NCI-H524 (cell line): ENCODE data around the gene CAPNS2.
A peak's percentile ranks its signal among the peaks of the same experiment; 100 is the strongest.
"Not testable (repeated sequence)": the region's sequence is repeated elsewhere in the genome, so short reads cannot be mapped to it uniquely, and the experiment has no call there.

Source experiments
- DNase-seq, 2 experiments: peaks; one replicate each; lab custom pipeline; 2025; lab: John Stamatoyannopoulos, UW

Gene CAPNS2

GRCh38 chr16:55568207-55568606 lies 1.7 kb downstream of the CAPNS2 start:
- DNase-seq = no peak

GRCh38 chr16:55569025-55569424 lies 2.5 kb downstream of the CAPNS2 start:
- no peak for DNase-seq

DNA sequence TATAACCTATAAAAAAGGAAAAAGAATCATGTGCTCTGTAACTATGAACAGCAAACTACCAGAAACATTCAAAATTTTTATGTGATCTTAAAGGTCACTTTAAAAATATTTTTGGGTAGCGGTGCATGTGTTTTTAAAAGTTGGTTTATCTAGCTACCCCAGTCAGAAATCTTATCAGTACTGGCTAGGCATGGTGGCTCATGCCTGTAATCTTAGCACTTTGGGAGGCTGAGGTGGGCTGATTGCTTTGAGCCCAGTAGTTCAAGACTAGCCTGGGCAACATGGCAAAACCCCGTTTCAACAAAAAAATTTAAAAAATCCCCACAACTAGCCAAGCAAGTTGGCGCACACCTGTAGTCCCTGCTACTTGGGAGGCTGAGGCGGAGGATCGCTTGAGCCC lies 3.7 kb downstream of the CAPNS2 start:
- DNase-seq = no peak

- no peak for DNase-seq
Measured at GRCh38 chr16:55571191-55571897, 4.9 kb downstream of the CAPNS2 start.

DNA sequence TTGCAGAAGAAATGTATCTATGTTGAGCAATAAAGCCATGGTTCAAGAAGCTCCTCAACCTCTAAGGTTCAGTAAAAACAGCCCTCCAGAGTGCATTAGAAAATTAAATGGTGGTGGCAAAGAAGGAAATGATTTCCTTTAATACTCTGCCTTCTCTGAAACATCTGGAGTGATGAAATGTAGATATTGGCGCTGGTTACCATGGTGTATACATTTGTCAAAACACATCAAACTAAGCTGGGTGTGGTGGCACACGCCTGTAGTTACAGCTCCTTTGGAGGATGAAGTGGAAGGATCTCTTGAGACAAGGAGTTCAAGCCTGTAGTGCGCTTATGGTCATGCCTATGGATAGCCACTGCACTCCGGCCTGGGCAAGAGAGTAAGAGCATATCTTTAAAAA lies 6.0 kb downstream of the CAPNS2 start:
- no peak for DNase-seq

- no peak for DNase-seq
Measured at GRCh38 chr16:55574811-55575210, 8.3 kb downstream of the CAPNS2 start.

GRCh38 chr16:55575496-55575895 lies 9.0 kb downstream of the CAPNS2 start:
- DNase-seq = no peak

GRCh38 chr16:55576384-55576783 lies 9.9 kb downstream of the CAPNS2 start:
- no peak for DNase-seq

- no peak for DNase-seq
Measured at GRCh38 chr16:55577887-55578286, 11.4 kb downstream of the CAPNS2 start.

DNA sequence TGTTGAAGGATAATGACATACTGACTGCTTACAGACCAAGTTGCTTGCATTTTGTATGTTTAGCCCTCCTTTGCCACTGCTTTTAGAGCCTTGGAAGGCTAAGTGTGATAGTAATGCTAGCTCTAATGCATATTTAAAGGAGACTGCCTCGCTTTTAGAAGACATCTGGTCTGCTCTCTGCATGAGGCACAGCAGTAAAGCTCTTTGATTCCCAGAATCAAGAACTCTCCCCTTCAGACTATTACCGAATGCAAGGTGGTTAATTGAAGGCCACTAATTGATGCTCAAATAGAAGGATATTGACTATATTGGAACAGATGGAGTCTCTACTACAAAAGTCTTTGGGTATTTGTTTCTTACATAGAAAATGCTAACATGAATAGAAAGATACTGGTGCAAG lies 19.1 kb downstream of the CAPNS2 start:
- peak in 1 of 2 experiments; percentile 2 for DNase-seq

GRCh38 chr16:55588799-55589198 lies 22.3 kb downstream of the CAPNS2 start:
- DNase-seq = no peak

DNA sequence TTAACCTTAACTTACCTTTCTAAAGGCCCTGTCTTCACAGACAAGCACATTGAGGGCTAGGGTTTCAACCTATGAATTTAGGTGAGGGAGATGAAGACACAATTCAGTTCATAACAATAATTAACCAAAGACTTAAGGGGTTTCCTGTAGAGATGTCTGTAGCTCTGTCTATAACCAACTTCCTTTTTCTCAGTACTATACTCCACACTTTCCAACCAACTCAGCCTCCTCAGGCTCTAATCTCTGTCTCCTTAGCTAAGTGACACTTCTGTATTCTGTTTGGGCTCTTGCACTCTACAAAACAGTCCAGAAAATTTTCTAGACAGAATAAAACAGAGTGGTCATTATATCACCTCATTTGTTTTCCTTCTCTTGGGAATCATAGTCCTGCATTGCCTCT lies 25.8 kb downstream of the CAPNS2 start:
- DNase-seq = no peak

DNA sequence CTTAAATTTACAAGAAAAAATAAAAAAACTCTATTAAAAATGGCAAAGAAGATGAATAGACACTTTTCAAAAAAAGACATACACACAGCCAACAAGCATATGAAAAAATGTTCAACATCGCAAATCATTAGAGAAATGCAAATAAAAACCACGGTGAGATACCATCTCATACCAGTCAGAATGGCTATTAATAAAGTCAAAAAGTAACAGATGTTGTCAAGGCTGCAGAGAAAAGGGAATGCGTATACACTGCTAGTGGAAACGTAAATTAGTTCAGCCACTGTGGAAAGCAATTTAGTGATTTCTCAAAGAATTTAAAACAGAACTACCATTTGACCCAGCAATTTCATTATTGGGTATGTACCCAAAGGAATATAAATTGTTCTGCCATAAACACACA lies 31.4 kb downstream of the CAPNS2 start:
- no peak for DNase-seq

- no peak for DNase-seq
Measured at GRCh38 chr16:55605754-55606336, 39.4 kb downstream of the CAPNS2 start.

DNA sequence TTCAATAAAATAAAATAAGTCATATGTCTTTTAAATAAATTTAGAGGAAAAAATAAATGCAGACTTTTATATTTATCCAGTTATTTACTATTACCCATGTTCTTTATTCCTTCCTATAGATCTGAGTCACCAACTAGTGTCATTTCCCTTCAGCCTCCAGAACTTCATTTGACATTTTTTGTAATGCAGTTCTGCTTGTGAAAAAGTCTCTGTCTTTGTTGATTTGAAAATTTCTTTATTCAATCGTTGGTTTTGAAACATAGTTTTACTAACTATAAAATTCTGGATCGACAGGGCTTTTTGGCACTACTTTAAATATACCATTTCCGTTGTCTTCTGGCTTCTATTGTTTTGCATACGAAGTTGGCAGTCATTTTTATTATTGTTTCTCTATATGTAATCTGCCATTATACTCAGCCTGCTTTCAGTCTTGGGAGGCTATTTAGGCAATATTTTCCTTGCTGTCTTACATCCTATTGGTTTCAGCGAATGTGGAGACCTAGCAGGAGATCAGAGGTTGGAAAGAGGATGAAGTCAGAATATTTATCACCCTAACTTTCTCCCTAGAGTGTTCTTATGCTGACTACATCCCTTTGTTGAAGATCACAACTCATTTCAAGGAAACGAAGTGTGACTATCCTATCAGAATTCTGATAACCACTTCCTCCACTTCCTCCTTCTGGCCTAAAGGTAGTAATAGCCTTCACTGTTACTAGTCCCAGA lies 47.3 kb downstream of the CAPNS2 start:
- no peak for DNase-seq

- DNase-seq = no peak
Measured at GRCh38 chr16:55615071-55615470, 48.6 kb downstream of the CAPNS2 start.

DNA sequence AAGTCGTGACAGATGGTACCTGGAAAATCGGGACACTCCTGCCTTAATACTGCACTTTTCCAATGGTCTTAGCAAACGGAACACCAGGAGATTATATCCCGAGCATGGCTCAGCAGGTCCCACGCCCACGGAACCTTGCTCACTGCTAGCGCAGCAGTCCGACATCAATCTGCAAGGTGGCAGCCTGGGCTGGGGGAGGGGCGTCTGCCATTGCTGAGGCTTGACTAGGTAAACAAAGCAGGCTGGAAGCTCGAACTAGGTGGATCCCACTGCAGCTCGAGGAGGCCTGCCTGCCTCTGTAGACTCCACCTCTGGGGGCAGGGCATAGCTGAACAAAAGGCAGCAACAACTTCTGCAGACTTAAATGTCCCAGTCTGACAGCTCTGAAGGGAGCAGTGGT lies 49.2 kb downstream of the CAPNS2 start:
- not testable (repeated sequence) for DNase-seq
